Left hindlimb (tissue), 1 donor: Measurements from ENCODE around the gene LRR1.
A peak's percentile ranks its signal among the peaks of the same experiment; 100 is the strongest.
"Not testable (repeated sequence)": the region's sequence is repeated elsewhere in the genome, so short reads cannot be mapped to it uniquely, and the experiment has no call there.

Experiments
- DNase-seq: peaks from one replicate; pipeline ENCODE4 v3.0.0-alpha.2; 2018

The LRR1 gene, protein sequence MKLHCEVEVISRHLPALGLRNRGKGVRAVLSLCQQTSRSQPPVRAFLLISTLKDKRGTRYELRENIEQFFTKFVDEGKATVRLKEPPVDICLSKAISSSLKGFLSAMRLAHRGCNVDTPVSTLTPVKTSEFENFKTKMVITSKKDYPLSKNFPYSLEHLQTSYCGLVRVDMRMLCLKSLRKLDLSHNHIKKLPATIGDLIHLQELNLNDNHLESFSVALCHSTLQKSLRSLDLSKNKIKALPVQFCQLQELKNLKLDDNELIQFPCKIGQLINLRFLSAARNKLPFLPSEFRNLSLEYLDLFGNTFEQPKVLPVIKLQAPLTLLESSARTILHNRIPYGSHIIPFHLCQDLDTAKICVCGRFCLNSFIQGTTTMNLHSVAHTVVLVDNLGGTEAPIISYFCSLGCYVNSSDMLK

DNA sequence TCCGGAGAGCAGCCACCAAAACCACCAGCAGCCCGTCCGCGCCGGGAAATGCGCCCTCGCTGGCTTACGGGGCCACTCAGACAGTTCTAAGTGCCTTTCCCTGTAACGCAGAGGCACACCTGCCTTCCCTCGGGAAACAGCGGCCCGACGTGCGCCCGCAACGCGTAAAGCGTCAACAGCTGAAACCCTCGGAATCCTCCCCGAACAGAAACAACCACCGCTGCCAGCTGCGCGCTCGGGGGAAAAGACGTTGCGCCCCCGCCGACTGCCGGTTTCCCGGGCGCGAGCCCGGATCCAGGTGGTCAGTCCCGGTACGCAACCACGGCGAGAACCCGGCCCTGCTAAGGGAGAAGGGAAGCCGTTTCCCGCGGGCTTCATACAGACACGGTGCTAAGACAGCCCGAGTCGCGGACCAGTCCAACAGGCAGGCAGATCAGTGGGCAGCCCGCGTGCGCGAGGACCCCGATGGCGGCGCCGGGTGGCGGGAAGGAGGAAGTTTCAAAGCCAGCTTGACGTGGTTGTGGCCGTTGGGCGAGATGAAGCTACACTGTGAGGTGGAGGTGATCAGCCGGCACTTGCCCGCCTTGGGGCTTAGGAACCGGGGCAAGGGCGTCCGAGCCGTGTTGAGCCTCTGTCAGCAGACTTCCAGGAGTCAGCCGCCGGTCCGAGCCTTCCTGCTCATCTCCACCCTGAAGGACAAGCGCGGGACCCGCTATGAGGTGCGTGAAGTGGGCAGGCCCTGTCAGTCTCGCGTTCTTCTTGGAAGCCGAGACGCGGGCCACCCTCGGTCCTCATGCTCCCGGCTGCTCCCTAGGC, at the start of gene LRR1:
Gene LRR1, plus strand, starts transcription at position 456 of the 816 bp plus-strand sequence. Its CDS starts 81 bp downstream, at position 537.
- peak; percentile 92 for DNase-seq

GRCh38 chr14:49549446-49549845, 49.3 kb upstream of the LRR1 start:
- DNase-seq: no peak

GRCh38 chr14:49549881-49550280, 48.9 kb upstream of the LRR1 start:
- no peak for DNase-seq

- DNase-seq: no peak
These were observed 48.2 kb upstream of the LRR1 start for GRCh38 chr14:49550286-49551184.

DNA sequence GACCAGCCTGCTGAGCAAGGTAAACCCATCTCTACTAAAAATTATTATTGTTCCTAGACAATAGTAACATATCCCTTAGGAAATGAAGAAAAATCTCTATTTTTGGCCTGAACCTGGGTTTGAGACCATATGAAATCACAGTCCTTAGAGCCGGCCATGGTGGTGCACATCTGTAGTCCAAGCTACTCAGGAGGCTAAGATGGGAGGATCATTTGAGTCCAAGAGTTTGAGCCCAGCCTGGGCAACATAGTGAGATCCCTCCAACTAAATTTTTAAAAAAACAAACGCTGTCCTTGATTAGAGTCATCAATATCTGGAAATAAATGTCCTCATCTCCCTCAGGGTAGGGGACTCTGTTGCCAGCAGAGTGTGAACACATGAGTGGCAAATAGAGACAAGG, 47.2 kb upstream of the LRR1 start:
- no peak for DNase-seq

- DNase-seq: no peak
These were observed 45.6 kb upstream of the LRR1 start for GRCh38 chr14:49553106-49553505.

DNA sequence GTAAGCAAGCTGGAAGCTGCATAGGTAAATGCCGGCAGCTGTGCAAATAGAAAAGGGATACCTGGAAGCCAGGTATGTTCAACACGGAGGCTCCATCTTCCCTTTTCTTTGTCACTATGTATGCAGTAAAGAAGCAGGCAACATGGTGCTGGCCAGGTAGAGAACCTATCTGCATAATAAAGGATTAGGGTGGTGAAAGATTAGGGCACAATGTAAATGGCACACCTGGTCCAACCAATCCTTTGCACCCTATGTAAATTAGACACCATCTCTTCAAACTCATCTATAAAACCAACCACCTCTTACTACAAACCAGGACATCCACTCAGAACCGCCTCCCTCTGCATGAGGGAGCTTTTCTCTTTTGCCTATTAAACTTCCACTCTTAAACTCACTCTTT, 44.8 kb upstream of the LRR1 start:
- no peak for DNase-seq

- no peak for DNase-seq
These were observed 38.6 kb upstream of the LRR1 start for GRCh38 chr14:49559979-49560768.

DNA sequence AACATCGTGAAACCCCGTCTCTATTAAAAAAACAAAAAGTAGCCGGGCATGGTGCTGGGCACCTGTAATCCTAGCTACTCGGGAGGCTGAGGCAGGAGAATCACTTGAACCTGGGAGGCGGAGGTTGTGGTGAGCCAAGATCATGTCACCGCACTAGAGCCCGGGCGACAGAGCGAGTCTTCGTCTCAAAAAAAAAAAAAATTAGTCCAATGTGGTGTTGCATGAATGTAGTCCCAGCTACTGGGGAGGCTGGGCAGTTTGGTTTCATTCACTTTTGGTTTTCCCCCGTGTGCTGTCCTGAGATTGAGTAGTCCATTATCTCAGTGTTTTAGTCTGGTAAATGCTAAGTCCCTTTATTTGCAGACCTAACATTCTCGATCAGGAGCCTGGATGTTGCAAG, 32.0 kb upstream of the LRR1 start:
- no peak for DNase-seq

- DNase-seq: no peak
These were observed 29.5 kb upstream of the LRR1 start for GRCh38 chr14:49569281-49569680.

DNA sequence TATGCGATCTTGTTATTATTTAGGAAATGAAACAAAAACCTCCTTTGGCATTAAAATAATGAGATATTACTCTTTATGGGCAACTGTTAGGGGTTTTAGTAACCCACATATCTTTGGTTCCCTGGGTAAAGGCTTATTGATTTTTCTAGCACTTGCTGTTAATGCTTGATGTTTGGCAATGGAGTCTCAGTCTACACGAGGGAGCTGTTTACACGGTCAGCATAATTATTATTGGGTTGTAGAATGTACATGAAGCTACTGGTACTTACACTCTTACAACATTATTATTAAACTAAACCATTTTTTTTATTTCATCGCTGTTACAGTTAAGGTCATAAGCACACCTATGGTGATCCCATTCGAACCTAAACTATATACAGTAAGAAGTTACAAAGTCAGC, 24.7 kb upstream of the LRR1 start:
- DNase-seq: no peak

DNA sequence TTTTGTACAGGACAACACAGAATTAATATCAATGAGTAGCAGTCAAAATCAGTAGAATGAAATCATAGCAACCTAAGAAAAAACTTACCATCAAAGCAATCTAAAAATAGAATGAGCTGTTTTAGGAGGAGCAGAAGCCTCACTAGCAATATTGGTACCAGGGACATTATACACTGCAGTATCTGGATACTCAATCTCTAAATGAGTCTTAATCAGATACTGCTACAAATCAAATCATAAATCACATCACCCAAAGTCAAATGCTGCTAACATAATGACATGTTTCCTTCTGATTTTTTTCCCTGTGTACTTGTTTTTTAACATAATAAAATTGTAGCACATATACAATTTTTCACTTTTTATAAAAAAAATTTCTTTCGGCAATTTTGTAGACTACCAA, 20.6 kb upstream of the LRR1 start:
- no peak for DNase-seq

- DNase-seq: no peak
These were observed 18.9 kb upstream of the LRR1 start for GRCh38 chr14:49579841-49580240.

DNA sequence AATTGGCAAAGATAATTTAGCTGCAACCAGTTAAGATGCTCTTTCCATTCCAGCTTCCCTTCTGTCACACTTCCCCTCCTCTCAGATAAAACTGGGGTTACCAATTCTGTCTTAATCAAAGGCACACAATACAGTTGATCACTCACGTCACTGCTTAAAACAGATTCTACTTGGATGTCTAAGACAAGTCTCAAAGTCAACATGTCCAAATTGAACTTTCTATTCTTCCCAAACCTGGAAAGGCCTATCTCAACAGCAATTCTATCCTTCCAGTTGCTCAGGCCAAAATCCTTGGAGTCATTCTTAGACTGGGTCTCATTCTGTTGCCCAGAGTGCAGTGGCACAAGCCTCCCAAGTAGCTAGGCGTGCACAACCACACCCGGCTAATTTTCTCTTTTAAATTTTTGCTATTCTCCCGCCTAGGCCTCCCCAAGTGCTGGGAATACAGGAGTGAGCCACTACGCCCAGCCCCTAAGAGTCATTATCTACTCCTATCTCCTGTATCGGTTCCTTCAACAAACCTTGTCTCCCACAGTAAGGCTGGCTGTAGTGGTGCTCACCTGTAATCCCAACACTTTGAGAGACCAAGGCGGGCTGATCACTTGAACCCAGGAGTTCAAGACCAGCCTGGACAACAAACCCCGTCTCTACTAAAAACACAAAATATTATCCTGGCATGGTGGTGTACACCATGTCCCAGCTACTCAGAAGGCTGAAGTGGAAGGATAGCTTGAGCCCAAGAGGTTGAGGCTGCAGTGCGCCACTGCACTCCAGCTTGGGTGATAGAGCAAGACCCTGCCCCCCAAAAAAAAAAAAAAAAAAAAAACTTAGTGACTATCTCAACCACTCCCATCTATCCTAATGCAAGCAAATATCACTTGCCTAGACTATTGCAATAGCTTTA, 17.3 kb upstream of the LRR1 start:
- no peak for DNase-seq

- DNase-seq: no peak
These were observed 16.4 kb upstream of the LRR1 start for GRCh38 chr14:49582113-49582977.

DNA sequence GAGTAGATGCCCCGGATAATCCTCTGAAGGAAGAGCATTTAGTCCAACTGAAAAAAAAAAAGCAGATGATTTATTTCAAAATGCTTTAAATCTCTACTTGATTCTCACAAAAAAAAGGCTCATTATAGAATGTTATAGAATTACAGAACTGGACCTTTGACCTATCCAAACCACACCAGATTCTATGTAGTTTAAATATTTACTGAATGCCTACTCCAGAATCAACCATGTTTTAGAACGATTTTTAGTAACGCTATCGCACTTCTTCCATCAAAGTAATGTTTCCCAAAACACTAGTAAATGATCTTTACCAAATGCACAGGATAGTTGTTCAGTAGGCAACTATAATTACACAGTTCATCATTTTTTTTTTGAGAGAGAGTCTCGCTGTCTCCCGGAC, 15.1 kb upstream of the LRR1 start:
- DNase-seq: no peak

GRCh38 chr14:49584058-49584457, 14.7 kb upstream of the LRR1 start:
- DNase-seq: no peak

- DNase-seq: not testable (repeated sequence)
These were observed 13.6 kb upstream of the LRR1 start for GRCh38 chr14:49584981-49585640.
